Measurements from ENCODE around the gene SPAG9.

Gene SPAG9

GRCh38 chr17:51036084-51036483, 84.6 kb downstream of the SPAG9 start:
- no peak for DNase-seq

GRCh38 chr17:51035431-51035830, 85.2 kb downstream of the SPAG9 start:
- no peak for DNase-seq

DNA sequence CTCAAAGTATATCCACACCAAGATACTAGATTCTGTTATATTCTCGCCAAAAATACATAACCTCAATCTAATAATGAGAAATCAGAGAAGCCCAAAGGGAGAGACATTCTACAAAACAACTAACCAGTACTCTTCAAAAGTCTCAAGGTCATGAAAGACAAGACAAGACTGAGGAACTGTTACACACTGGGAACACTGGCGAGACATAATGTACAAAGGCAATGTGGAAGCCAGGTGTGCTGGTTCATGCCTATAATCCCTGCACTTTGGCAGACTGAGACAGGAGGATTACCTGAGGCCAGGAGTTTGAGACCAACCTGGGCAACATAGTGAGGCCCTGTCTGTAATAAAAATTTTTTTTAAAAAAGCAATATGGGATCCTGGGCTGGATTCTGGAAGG, 85.9 kb downstream of the SPAG9 start:
- no peak for DNase-seq

GRCh38 chr17:51032850-51033249, 87.8 kb downstream of the SPAG9 start:
- DNase-seq, result no peak

DNA sequence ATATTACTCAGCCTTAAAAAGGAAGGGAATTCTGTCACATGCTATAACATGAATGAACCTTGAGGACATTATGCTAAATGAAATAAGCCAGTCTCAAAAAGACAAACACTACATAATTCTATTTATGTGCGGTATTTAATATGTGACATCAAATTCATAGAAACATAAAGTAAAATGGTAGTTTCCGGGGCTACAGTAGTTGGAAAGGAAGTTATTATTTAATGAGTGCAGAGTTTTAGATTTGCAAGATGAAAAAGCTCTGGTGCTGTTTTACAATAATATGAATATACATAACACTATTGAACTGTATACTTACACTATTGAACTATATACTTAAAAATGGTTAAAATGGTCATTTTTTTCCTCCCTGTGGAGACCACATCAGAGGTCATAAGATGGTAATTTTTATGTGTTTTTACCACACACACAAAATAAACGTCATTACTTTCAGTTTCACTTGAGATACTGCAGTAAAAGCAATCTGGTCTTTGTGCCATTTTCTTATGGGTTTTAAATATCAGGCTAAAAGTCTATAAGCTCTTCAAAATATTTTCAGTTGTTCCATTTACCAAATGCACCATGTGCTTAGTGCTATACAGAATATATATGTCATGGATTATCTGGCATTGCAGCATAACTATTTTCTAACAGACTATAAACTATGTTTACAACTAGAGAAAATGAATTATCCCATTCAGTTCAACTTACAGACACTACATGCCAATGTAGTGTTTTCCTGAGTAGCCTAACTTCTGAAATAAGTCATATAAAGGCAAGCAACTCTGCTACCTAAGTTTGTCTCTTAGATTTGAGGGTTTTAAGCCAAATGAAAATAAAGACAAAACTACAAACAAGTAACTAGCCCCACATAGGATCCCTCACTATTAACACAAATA, 90.9 kb downstream of the SPAG9 start:
- no peak for DNase-seq

DNA sequence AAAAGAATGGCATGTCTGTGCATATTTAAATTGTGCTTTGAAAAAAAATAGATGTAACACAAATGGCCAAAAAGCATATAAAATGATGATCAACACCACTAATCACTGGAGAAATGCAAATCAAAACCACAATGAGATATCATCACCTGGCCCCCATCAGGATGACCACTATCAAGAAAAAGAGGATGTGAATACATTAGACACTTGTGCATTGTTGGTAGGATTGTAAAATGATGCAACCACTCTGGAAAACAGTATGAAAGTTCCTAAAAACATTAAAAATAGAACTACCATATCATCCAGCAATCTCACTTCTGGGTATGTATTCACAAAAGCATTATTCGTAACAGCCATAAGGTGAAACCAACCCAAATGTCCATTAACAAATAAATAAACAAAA, 91.5 kb downstream of the SPAG9 start:
- DNase-seq, result no peak

- DNase-seq, result no peak
Measured at GRCh38 chr17:51028176-51028863, 92.3 kb downstream of the SPAG9 start.

DNA sequence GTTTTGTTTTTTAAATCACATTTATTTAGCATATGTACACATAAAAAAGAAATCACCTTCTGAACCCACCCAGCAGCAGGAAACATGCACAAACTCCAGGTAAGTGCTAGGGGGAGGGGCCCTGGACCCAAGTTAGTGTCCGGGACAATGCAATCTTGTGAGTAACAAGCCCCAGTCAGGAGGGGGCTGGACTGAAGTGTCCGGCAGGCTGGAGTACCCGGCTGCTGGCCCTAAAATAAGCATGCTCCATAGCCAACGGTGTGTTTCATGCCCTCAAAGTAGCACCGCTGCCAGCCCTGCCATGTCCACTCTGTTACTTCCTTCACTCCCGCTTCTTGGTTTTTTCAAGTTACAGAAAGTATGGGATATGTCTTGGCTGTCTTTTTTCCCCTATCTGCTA, 102.1 kb downstream of the SPAG9 start:
- DNase-seq, result no peak

- DNase-seq, result no peak
Measured at GRCh38 chr17:51017270-51017669, 103.4 kb downstream of the SPAG9 start.

DNA sequence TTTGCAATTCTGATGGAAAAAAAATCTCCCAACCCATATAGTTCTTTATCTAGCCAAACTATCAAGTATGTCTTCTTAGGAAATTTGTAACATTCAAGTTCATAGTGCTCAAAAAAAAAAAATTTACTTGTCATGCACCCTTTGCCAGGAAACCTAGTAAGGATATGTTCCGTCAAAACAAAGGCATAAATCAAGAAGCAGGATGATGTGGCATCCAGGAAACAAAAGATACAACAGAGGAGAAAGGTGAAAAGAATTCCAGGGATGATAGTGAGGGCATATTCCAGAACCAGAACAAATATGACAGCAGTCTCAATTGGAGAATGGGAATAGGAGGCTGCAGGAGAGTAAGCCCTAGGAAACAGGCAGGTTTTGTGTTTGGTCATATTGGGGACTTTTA, 104.6 kb downstream of the SPAG9 start:
- DNase-seq, result no peak

- no peak for DNase-seq
Measured at GRCh38 chr17:51015145-51015558, 105.5 kb downstream of the SPAG9 start.

DNA sequence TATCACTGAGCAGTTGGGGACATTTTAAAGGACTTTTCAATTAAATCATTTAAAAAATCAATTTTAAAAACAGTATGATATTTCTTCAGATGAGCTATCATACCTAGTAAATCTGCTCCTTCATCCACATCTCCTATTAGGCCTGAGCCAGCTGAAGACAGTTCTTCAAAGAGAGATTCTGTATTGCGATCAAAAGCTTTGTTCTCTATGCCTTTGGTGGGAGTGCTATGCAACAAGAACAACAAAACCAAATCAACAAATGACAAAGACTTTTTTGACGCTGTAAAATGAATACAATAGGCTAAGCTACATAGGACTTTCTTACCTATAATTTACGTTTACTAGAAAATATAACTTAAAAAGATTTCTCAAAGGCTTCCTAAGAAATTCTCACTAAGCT, 106.5 kb downstream of the SPAG9 start:
- DNase-seq, result no peak

DNA sequence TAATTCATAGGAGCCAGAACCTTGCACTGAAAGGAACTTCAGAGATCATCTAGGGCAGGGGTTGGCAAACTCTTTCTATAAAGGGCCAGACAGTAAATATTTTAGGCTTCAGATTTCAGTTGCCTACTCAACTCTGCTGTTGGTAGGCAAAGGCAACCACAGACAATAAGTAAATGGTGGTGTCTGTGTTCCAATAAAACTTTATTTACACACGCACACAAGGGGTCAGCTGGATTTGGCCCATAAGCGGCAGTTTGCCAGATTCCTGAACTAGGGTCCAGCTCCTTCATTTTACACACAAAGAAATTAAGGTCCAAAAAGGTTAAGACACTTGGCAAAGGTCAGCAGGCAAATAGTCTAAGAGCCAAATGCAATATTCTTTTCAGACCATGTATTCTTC, 107.3 kb downstream of the SPAG9 start:
- DNase-seq, result no peak

GRCh38 chr17:51012538-51012937, 108.1 kb downstream of the SPAG9 start:
- DNase-seq, result no peak

DNA sequence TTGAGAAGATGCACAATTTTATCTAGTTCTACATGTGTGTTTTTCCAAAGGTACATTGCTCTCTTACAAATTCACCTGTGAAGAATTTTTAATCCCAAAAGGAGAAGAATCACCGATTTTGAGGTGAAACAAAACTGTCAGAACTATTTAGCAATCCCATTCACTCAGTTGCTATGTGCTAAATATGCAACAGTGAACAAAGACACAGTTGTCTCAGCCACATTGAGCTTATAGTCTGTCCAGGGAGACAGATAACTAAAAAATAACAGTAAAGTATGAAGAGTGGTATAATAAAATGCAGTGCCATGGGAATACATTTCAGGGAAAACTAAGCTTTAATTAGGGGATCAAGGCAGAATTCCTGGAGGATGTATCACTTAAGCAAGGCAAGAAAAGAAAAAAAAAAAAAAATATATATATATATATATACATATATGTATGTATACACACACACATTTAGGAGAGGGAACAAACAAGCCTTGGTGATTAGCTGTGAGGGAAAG, 110.4 kb downstream of the SPAG9 start:
- DNase-seq, result no peak

DNA sequence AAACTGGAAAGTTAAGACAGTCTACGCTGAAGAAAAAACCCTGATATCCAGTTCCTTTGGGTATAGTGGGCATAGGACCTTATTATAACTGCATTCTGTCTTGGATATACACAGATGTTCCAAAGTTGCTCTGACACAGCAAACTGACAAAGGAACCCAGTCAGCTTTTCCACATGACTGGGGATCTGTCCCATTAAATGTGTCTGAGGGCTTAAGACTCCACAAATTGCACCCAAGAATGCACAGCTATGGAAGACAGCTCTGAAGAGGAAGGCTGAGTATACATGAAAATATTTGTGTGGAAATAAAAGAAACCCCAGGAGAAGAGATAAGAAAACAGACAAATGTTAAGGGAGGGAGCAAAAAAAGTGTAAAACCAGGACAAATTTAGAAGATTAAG, 114.1 kb downstream of the SPAG9 start:
- no peak for DNase-seq

GRCh38 chr17:51005768-51006167, 114.9 kb downstream of the SPAG9 start:
- DNase-seq, result no peak

DNA sequence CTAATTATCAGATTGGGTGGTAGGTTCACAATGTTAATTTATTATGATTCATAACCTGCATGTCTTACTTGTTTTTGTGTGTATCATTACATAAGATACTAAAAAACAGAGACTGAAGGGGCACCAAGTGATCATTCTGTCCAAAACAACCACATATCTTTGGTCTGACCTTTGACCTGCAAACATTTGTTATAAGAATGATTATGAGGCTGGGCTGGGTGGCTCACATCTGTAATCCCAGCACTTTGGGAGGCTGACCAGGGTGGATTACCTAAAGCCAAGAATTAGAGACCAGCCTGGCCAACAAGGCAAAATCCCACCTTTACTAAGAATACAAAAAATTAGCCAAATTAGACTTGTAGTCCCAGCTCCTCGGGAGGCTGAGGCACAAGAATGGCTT, 116.4 kb downstream of the SPAG9 start:
- no peak for DNase-seq

DNA sequence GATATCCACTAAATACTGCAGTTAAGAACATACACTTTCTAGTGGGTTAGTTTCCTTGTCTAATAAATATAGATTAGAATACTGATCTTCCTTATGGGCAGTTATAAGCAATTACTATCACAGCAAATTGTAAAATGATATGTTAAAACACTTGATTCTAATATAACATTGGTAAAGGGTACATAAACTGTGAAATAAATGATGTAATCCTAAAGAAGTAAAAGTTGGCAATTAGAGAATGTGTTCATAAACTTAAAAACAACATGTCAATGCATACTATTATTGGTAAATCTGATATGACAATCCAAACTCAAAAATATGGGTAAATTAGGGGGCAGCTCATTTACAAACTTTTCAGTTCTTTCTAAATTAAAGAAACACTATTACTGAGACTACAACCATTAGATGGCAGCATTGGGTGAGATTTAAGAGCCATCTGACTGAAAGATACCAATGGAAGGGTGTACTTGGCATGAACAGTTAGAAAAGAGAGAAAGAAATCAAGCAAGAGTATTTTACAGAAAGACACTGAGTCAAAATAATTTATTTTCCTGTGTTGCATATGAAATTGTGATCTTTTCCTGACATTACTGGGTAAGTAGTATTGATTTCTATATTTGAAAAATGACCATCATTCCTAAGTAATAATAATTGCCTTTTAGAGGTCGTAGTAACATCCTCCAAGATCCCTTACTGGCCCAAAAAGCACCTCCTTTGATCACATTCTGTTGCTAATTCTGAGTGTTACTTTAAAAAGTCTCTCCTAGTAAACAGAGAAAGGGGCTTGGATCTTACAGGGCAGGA, 119.6 kb downstream of the SPAG9 start:
- DNase-seq, result no peak

GRCh38 chr17:50995668-50996067, 125.0 kb downstream of the SPAG9 start:
- no peak for DNase-seq

- DNase-seq, result no peak
Measured at GRCh38 chr17:50993544-50993943, 127.1 kb downstream of the SPAG9 start.

DNA sequence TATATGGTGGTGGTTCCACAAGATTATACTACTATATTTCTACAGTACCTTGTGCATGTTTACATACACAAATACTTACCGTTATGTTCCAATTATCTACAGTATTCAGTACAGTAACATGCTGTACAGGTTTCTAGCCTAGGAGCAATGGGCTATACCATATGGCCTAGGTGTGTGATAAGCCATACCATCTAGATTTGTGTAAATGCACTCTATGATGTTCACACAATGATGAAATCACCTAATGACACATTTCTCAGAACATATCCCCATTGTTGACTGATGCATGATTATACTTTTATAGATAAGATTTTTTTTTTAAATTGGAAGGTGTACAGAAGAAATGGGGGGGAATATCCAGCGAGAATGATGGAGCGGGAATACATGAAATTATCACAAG, 131.5 kb downstream of the SPAG9 start:
- no peak for DNase-seq

DNA sequence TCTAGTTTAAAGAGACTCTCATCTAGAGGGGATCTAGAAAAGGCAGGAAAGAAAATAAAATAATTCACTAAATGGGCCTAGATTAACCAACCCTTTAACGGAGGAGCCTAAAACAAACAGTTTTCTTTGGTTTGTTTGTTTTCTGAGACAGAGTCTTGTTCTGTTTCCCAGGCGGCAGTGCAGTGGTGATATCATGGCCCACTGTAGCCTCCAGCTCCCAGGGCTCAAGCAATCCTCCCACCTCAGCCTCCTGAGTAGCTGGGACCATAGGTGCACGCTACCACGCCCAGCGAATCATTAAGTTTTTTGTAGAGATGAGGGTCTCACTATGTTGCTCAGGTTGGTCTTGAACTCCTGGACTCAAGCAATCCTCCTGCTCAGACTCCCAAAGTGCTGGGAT, 132.2 kb downstream of the SPAG9 start:
- no peak for DNase-seq
